SK-N-SH (cell line): ENCODE data around the gene MAPK8IP1.

Source experiments
- ELF1 ChIP-seq: IDR thresholded peaks from 2 replicates; pipeline ENCODE4 v1.4.0; 2012
- FOSL2 ChIP-seq: IDR thresholded peaks from 2 replicates; pipeline ENCODE4 v1.4.0; 2012; ENCODE audit warnings: low read depth, mild to moderate bottlenecking, moderate library complexity, borderline replicate concordance
- RXRA ChIP-seq: IDR thresholded peaks from 2 replicates; pipeline ENCODE4 v1.4.0; 2012; ENCODE audit warnings: low read depth, mild to moderate bottlenecking, borderline replicate concordance
- TAF1 ChIP-seq: IDR thresholded peaks from 2 replicates; pipeline ENCODE4 v1.6.1; 2012; ENCODE audit warnings: low read depth, mild to moderate bottlenecking, low read length, moderate library complexity, borderline replicate concordance
- USF2 ChIP-seq: fragments of 150-350 bp; IDR thresholded peaks from 2 replicates; pipeline ENCODE4 v1.6.1; 2017; ENCODE audit warnings: antibody characterized with exemption, low read length, low read depth, borderline replicate concordance
- TF ChIP-seq, protein P1 (sequence below): IDR thresholded peaks from 2 replicates; pipeline ENCODE4 v1.4.0; 2012; ENCODE audit warnings: low read depth
- TF ChIP-seq, protein P2 (sequence below): fragments of 200-600 bp; sonication (generic); IDR thresholded peaks from 2 replicates; pipeline ENCODE4 v1.6.1; 2017; ENCODE audit warnings: antibody characterized with exemption, mild to moderate bottlenecking, moderate library complexity

- TF ChIP-seq, protein P1, sequence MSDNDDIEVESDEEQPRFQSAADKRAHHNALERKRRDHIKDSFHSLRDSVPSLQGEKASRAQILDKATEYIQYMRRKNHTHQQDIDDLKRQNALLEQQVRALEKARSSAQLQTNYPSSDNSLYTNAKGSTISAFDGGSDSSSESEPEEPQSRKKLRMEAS: no peak
- no peak for TF ChIP-seq ELF1
- no peak for TF ChIP-seq RXRA
- TF ChIP-seq FOSL2: no peak
- no peak for TF ChIP-seq TAF1
- TF ChIP-seq, protein P2, sequence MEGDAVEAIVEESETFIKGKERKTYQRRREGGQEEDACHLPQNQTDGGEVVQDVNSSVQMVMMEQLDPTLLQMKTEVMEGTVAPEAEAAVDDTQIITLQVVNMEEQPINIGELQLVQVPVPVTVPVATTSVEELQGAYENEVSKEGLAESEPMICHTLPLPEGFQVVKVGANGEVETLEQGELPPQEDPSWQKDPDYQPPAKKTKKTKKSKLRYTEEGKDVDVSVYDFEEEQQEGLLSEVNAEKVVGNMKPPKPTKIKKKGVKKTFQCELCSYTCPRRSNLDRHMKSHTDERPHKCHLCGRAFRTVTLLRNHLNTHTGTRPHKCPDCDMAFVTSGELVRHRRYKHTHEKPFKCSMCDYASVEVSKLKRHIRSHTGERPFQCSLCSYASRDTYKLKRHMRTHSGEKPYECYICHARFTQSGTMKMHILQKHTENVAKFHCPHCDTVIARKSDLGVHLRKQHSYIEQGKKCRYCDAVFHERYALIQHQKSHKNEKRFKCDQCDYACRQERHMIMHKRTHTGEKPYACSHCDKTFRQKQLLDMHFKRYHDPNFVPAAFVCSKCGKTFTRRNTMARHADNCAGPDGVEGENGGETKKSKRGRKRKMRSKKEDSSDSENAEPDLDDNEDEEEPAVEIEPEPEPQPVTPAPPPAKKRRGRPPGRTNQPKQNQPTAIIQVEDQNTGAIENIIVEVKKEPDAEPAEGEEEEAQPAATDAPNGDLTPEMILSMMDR: no peak
- TF ChIP-seq USF2: no peak
Observed at GRCh38 chr11:45901626-45902025, 16.2 kb downstream of the MAPK8IP1 start.
